Measurements from ENCODE around the gene CHP1.

DNA sequence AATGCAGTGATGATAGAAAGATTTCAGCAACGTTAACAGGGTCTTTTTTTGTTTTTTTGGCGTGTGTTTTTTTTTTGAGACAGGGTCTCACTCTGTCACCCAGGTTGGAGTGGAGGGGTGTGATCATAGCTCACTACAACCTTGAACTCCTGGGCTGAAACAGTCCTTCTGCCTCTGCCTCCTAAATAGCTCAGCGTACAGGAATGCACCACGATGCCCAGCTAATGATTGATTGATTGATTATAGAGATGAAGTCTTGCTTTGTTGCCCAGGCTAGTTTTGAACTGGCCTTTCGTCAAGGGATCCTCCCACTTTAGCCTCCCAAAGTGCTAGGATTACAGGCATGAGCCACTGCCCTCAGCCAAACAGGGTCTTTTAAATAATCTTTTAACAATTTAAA lies 7.0 kb downstream of the CHP1 start:
- TF ChIP-seq POLR2AphosphoS5 (IDR thresholded peaks at IDR 0.05) (no peak), POLR2A (IDR thresholded peaks at IDR 0.05) (no peak)
- TF ChIP-seq, protein P1, sequence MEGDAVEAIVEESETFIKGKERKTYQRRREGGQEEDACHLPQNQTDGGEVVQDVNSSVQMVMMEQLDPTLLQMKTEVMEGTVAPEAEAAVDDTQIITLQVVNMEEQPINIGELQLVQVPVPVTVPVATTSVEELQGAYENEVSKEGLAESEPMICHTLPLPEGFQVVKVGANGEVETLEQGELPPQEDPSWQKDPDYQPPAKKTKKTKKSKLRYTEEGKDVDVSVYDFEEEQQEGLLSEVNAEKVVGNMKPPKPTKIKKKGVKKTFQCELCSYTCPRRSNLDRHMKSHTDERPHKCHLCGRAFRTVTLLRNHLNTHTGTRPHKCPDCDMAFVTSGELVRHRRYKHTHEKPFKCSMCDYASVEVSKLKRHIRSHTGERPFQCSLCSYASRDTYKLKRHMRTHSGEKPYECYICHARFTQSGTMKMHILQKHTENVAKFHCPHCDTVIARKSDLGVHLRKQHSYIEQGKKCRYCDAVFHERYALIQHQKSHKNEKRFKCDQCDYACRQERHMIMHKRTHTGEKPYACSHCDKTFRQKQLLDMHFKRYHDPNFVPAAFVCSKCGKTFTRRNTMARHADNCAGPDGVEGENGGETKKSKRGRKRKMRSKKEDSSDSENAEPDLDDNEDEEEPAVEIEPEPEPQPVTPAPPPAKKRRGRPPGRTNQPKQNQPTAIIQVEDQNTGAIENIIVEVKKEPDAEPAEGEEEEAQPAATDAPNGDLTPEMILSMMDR (IDR thresholded peaks at IDR 0.05): no peak
